SK-N-SH (cell line): ENCODE data around the gene ANTKMT. TPM values are rescaled to one million over a fixed set of nuclear protein-coding genes. Genes with fewer than 3 reads are reported as not detected.

Experiments
- CTCF ChIA-PET: fragments of 300-600, 350-600 bp; formaldehyde crosslinking; extraction: SDS; loops from one replicate; lab custom pipeline; 2021; lab: Yijun Ruan, JAX
- POLR2A ChIA-PET: fragments of 350-600 bp; sonication (Branson Sonifier 250); formaldehyde crosslinking; extraction: SDS; loops from one replicate; lab custom pipeline; 2020; ENCODE audit warnings: antibody characterized with exemption, inconsistent platforms; lab: Yijun Ruan, JAX
- DNase-seq: peaks from one replicate; pipeline ENCODE4 v3.0.0; 2012
- H2AFZ ChIP-seq: fragments of 200-600 bp; sonication (generic); 2 replicates; pipeline ENCODE4 v1.8.1; 2016; ENCODE audit warnings: antibody characterized with exemption, mild to moderate bottlenecking, low read depth
- H3F3A ChIP-seq: fragments of 200-600 bp; sonication (generic); replicated peaks from 2 replicates; pipeline ENCODE3; 2016; ENCODE audit warnings: antibody characterized with exemption, mild to moderate bottlenecking; ENCODE audit not compliant: insufficient read depth
- H3K27ac ChIP-seq, 2 experiments: fragments of 200-500 bp in 1 of 2; fragments of 200-600 bp in 1 of 2; sonication (Bioruptor generic) in 1 of 2; sonication (generic), shearing (Covaris generic) in 1 of 2; 2 replicates each; pipeline versions ENCODE4 v1.5.1 to v1.6.1; 2014 to 2016; ENCODE audit warnings: low read depth in 2 of 2, inconsistent platforms in 1 of 2, low read length in 1 of 2, mild to moderate bottlenecking in 1 of 2, mixed read lengths in 1 of 2
- H3K27me3 ChIP-seq: fragments of 200-600 bp; sonication (generic), shearing (Covaris generic); 2 replicates; pipeline ENCODE4 v1.6.1; 2016; ENCODE audit warnings: mixed run types; ENCODE audit not compliant: insufficient read depth
- H3K36me3 ChIP-seq, 2 experiments: fragments of 200-500 bp in 1 of 2; fragments of 200-600 bp in 1 of 2; sonication (Bioruptor generic) in 1 of 2; sonication (generic) in 1 of 2; replicated peaks in 1 of 2; 2 replicates each; pipeline versions ENCODE3 to v1.5.1; 2014 to 2016; ENCODE audit warnings: low read length in 1 of 2, mild to moderate bottlenecking in 1 of 2; ENCODE audit not compliant: insufficient read depth in 2 of 2, control insufficient read depth in 1 of 2
- H3K4me1 ChIP-seq, 2 experiments: fragments of 200-500 bp in 1 of 2; fragments of 200-600 bp in 1 of 2; sonication (Bioruptor generic) in 1 of 2; sonication (generic), shearing (Covaris generic) in 1 of 2; 2 replicates each; pipeline versions ENCODE4 v1.5.1 to v1.6.1; 2014 to 2016; ENCODE audit warnings: low read depth in 1 of 2, low read length in 1 of 2, mixed run types in 1 of 2; ENCODE audit not compliant: insufficient read depth in 2 of 2, control insufficient read depth in 1 of 2
- H3K4me2 ChIP-seq: fragments of 200-600 bp; sonication (generic), shearing (Covaris generic); 2 replicates; pipeline ENCODE4 v1.6.1; 2017; ENCODE audit warnings: mixed run types
- H3K4me3 ChIP-seq, 2 experiments: fragments of 200-500 bp in 1 of 2; fragments of 200-600 bp in 1 of 2; sonication (Bioruptor generic) in 1 of 2; sonication (generic), shearing (Covaris generic) in 1 of 2; 2 replicates each; pipeline versions ENCODE4 v1.5.1 to v1.8.1; 2014 to 2016; ENCODE audit warnings: low read depth in 2 of 2, inconsistent platforms in 1 of 2, low read length in 1 of 2, mild to moderate bottlenecking in 1 of 2, mixed read lengths in 1 of 2, moderate library complexity in 1 of 2
- H3K79me2 ChIP-seq: fragments of 200-600 bp; sonication (generic); 2 replicates; pipeline ENCODE4 v1.8.1; 2017; ENCODE audit warnings: mild to moderate bottlenecking; ENCODE audit not compliant: insufficient read depth
- H3K9ac ChIP-seq: fragments of 200-600 bp; sonication (generic); 2 replicates; pipeline ENCODE4 v1.6.1; 2017; ENCODE audit warnings: mixed run types
- H3K9me2 ChIP-seq: fragments of 200-600 bp; sonication (generic); 2 replicates; pipeline ENCODE4 v1.6.1; 2017; ENCODE audit warnings: mixed run types
- H3K9me3 ChIP-seq: fragments of 200-600 bp; sonication (generic); 2 replicates; pipeline ENCODE4 v1.6.1; 2017; ENCODE audit warnings: mixed run types, mild to moderate bottlenecking, moderate library complexity
- H4K20me1 ChIP-seq: fragments of 200-600 bp; sonication (generic); 2 replicates; pipeline ENCODE4 v1.6.1; 2017; ENCODE audit warnings: mild to moderate bottlenecking, mixed run types; ENCODE audit not compliant: insufficient read depth
- CHD2 ChIP-seq: fragments of 150-350 bp; IDR thresholded peaks from 2 replicates; pipeline ENCODE4 v1.6.1; 2018; ENCODE audit warnings: low read length; ENCODE audit not compliant: partially characterized antibody
- ELF1 ChIP-seq: IDR thresholded peaks from 2 replicates; pipeline ENCODE4 v1.4.0; 2012
- FOSL2 ChIP-seq: IDR thresholded peaks from 2 replicates; pipeline ENCODE4 v1.4.0; 2012; ENCODE audit warnings: low read depth, mild to moderate bottlenecking, moderate library complexity, borderline replicate concordance
- FOXJ3 ChIP-seq: sonication (generic); formaldehyde crosslinking; IDR thresholded peaks from 2 replicates; pipeline ENCODE4 v1.5.1; 2020; ENCODE audit warnings: mild to moderate bottlenecking, missing genetic modification reagents
- GATA2 ChIP-seq: sonication (generic); formaldehyde crosslinking; IDR thresholded peaks from 2 replicates; pipeline ENCODE4 v1.5.0; 2020; ENCODE audit warnings: mild to moderate bottlenecking, missing genetic modification reagents
- IRF3 ChIP-seq: fragments of 150-350 bp; IDR thresholded peaks from 2 replicates; pipeline ENCODE4 v1.6.1; 2016; ENCODE audit warnings: mild to moderate bottlenecking, low read depth, low read length
- MAX ChIP-seq: IDR thresholded peaks from 2 replicates; pipeline ENCODE4 v1.4.0; 2012; ENCODE audit warnings: low read depth
- POLR2AphosphoS5 ChIP-seq: IDR thresholded peaks from 2 replicates; pipeline ENCODE4 v1.6.1; 2012; ENCODE audit warnings: low read depth, low read length
- RFX5 ChIP-seq: IDR thresholded peaks from 2 replicates; pipeline ENCODE4 v1.6.1; 2012; ENCODE audit warnings: mild to moderate bottlenecking, improper control_type of control experiment, low read length
- SMC3 ChIP-seq: IDR thresholded peaks from 2 replicates; pipeline ENCODE4 v1.6.1; 2012; ENCODE audit warnings: low read depth, low read length, improper control_type of control experiment
- USF1 ChIP-seq: IDR thresholded peaks from 2 replicates; pipeline ENCODE4 v1.4.0; 2012; ENCODE audit warnings: low read depth, borderline replicate concordance
- USF2 ChIP-seq: fragments of 150-350 bp; IDR thresholded peaks from 2 replicates; pipeline ENCODE4 v1.6.1; 2017; ENCODE audit warnings: antibody characterized with exemption, low read length, low read depth, borderline replicate concordance
- WGBS: methylation state at CpG from one replicate; pipeline ENCODE4 v1.1.6; 2017; ENCODE audit warnings: low lambda C conversion rate; 5-methylcytosine and 5-hydroxymethylcytosine counted together
- polyA plus RNA-seq, 3 experiments: library from polyadenylated mRNA; depleted of rRNA; stranded (reverse); fragments of >200 nt; gene quantifications; 2 replicates each; pipeline ENCODE4 v1.2.3, GENCODE V29; 2012

The ANTKMT gene
- polyA plus RNA-seq, 1 of the 3 experiments (the other 2 are of a cell fraction): 57.4 TPM

GRCh38 chr16:754656-755055 lies 33.7 kb downstream of the ANTKMT start (continued):
- no peak for TF ChIP-seq POLR2AphosphoS5

- Histone ChIP-seq H3K4me2 (no peak overlapping the region), H3K36me3 (no peaks in the 10 kb centered on the region), H2AFZ (no peak overlapping the region), H3F3A (no peaks in the 10 kb centered on the region), H3K27ac (no peak overlapping the region), H3K9me3 (peaks cover 3% of the 10 kb centered on the region; the same call in 1 of the 2 replicates), H3K4me1 (no peaks in the 10 kb centered on the region), H3K4me3 (no peak overlapping the region), H3K9me2 (no peaks in the 10 kb centered on the region), H3K79me2 (no peaks in the 10 kb centered on the region), H3K9ac (no peak overlapping the region), H4K20me1 (no peaks in the 10 kb centered on the region), H3K27me3 (no peaks in the 10 kb centered on the region)
- WGBS: 72% methylated on average over 5 of the region's 5 CpGs
- ChIA-PET CTCF (interaction anchor here (2.3 kb wide), 1 partner anchor 15 kb away, joined by 9 read pairs; the partner anchor contains the start of gene CIAO3), POLR2A (no interaction called here)
- TF ChIP-seq USF1: no peak
- no peak for TF ChIP-seq FOSL2
- TF ChIP-seq MAX: no peak
- no peak for TF ChIP-seq IRF3
- TF ChIP-seq USF2: no peak
- TF ChIP-seq SMC3: no peak
- TF ChIP-seq CHD2: no peak
- TF ChIP-seq RFX5: no peak
- TF ChIP-seq ELF1: no peak
- no peak for TF ChIP-seq FOXJ3 (CRISPR knock-in tag)
- TF ChIP-seq GATA2: no peak
- no peak for DNase-seq
Observed at GRCh38 chr16:756428-756827, 35.5 kb downstream of the ANTKMT start.
